MM.1S (cell line): ENCODE measurements around the gene ANKRD61.

Experiments
- DNase-seq: peaks from one replicate; pipeline ENCODE4 v3.0.0-alpha.2; 2015
- H2AFZ ChIP-seq: fragments of 300-600 bp; sonication (generic); 2 replicates; pipeline ENCODE4 v1.6.0; 2016; ENCODE audit warnings: antibody characterized with exemption, low read length
- H3F3A ChIP-seq: fragments of 300-600 bp; sonication (generic); 2 replicates; pipeline ENCODE4 v1.6.1; 2016; ENCODE audit warnings: mild to moderate bottlenecking, antibody characterized with exemption, low read length, moderate library complexity, mixed read lengths; ENCODE audit not compliant: insufficient read depth
- H3K27ac ChIP-seq: fragments of 300-600 bp; sonication (generic); 2 replicates; pipeline ENCODE4 v1.5.1; 2016; ENCODE audit warnings: mild to moderate bottlenecking, low read length
- H3K27me3 ChIP-seq: fragments of 300-600 bp; sonication (generic); replicated peaks from 2 replicates; pipeline ENCODE4 v1.6.0; 2016; ENCODE audit warnings: low read length; ENCODE audit not compliant: insufficient read depth
- H3K36me3 ChIP-seq: fragments of 300-600 bp; sonication (generic); replicated peaks from 2 replicates; pipeline ENCODE4 v1.6.1; 2016; ENCODE audit warnings: mild to moderate bottlenecking, low read length, mixed read lengths; ENCODE audit not compliant: insufficient read depth
- H3K4me1 ChIP-seq: fragments of 300-600 bp; sonication (generic); 2 replicates; pipeline ENCODE4 v1.6.1; 2016; ENCODE audit warnings: low read length, mixed read lengths
- H3K4me2 ChIP-seq: fragments of 300-600 bp; sonication (generic); 2 replicates; pipeline ENCODE4 v1.6.0; 2016; ENCODE audit warnings: low read depth, low read length
- H3K4me3 ChIP-seq: fragments of 300-600 bp; sonication (generic); 2 replicates; pipeline ENCODE4 v1.5.1; 2016; ENCODE audit warnings: low read length, mixed read lengths
- H3K79me2 ChIP-seq: fragments of 300-600 bp; sonication (generic); 2 replicates; pipeline ENCODE4 v1.6.1; 2016; ENCODE audit warnings: mixed run types, low read length, mixed read lengths
- H3K9ac ChIP-seq: fragments of 300-600 bp; sonication (generic); 2 replicates; pipeline ENCODE4 v1.6.1; 2016; ENCODE audit warnings: low read length, mixed read lengths
- H3K9me2 ChIP-seq: fragments of 300-600 bp; sonication (generic); replicated peaks from 2 replicates; pipeline ENCODE4 v1.6.1; 2016; ENCODE audit warnings: mild to moderate bottlenecking, low read length, mixed read lengths; ENCODE audit not compliant: insufficient read depth
- H3K9me3 ChIP-seq: fragments of 300-600 bp; sonication (generic); replicated peaks from 2 replicates; pipeline ENCODE4 v1.6.1; 2016; ENCODE audit warnings: mild to moderate bottlenecking, low read length, mixed read lengths; ENCODE audit not compliant: insufficient read depth
- H4K20me1 ChIP-seq: fragments of 300-600 bp; sonication (generic); 2 replicates; pipeline ENCODE4 v1.6.1; 2016; ENCODE audit warnings: mild to moderate bottlenecking, low read length, moderate library complexity, mixed read lengths; ENCODE audit not compliant: insufficient read depth
- CTCF ChIP-seq: fragments of 300-600 bp; sonication (generic); IDR thresholded peaks from 2 replicates; pipeline ENCODE4 v1.5.1; 2016; ENCODE audit warnings: antibody characterized with exemption, low read length, mixed read lengths
- EZH2 ChIP-seq: fragments of 300-600 bp; sonication (generic); optimal IDR thresholded peaks from 2 replicates; pipeline ENCODE3; 2017; ENCODE audit warnings: low read depth, mild to moderate bottlenecking, antibody characterized with exemption, low read length, mixed read lengths
- EZH2phosphoT487 ChIP-seq: fragments of 300-600 bp; sonication (generic); IDR thresholded peaks from 2 replicates; pipeline ENCODE4 v1.6.1; 2018; ENCODE audit warnings: antibody characterized with exemption, low read length

Gene ANKRD61

GRCh38 chr7:6026011-6026819 lies 5.0 kb upstream of the ANKRD61 start:
- Histone ChIP-seq H3K4me2 (no peak overlapping the region), H3F3A (0 out of 2 replicates have a peak, but pooled peaks cover 3% of the 10 kb centered on the region), H3K36me3 (peaks cover 24% of the 10 kb centered on the region; the same call in 1 of the 2 replicates), H4K20me1 (no peaks in the 10 kb centered on the region), H3K4me3 (no peak overlapping the region), H3K79me2 (peaks cover 14% of the 10 kb centered on the region), H3K9ac (no peak overlapping the region), H3K27me3 (no peaks in the 10 kb centered on the region), H3K27ac (no peak overlapping the region), H3K9me3 (no peaks in the 10 kb centered on the region), H3K4me1 (no peaks in the 10 kb centered on the region), H3K9me2 (no peaks in the 10 kb centered on the region), H2AFZ (no peak overlapping the region)
- TF ChIP-seq CTCF (peak; percentile 27; the same call in 1 of the 2 replicates), EZH2phosphoT487 (no peak)
- DNase-seq: peak; percentile 40

GRCh38 chr7:6026820-6027311 lies 4.3 kb upstream of the ANKRD61 start:
- Histone ChIP-seq H3K27me3 (no peaks in the 10 kb centered on the region), H3F3A (0 out of 2 replicates have a peak, but pooled peaks cover 3% of the 10 kb centered on the region), H3K4me3 (no peak overlapping the region), H3K9ac (no peak overlapping the region), H3K4me2 (no peak overlapping the region), H4K20me1 (no peaks in the 10 kb centered on the region), H3K9me3 (no peaks in the 10 kb centered on the region), H3K4me1 (no peaks in the 10 kb centered on the region), H3K9me2 (no peaks in the 10 kb centered on the region), H3K27ac (no peak overlapping the region), H3K36me3 (peaks cover 24% of the 10 kb centered on the region; the same call in 1 of the 2 replicates), H3K79me2 (peaks cover 14% of the 10 kb centered on the region), H2AFZ (no peak overlapping the region)
- TF ChIP-seq EZH2 (no peak), EZH2phosphoT487 (no peak), CTCF (no peak)
- no peak for DNase-seq

- H3K9me3 ChIP-seq: no peaks in the 10 kb centered on the region
- DNase-seq: no peak
- TF ChIP-seq EZH2phosphoT487 (no peak), CTCF (no peak), EZH2 (no peak)
- H3K9me2 ChIP-seq: no peaks in the 10 kb centered on the region
- no peaks in the 10 kb centered on the region for H4K20me1 ChIP-seq
- H3K79me2 ChIP-seq: peaks cover 9% of the 10 kb centered on the region; the same call in 1 of the 2 replicates
- H3K4me1 ChIP-seq: no peaks in the 10 kb centered on the region
- H3K4me2 ChIP-seq: no peak overlapping the region
- 0 out of 2 replicates have a peak, but pooled peaks cover 3% of the 10 kb centered on the region for H3F3A ChIP-seq
- no peak overlapping the region for H2AFZ ChIP-seq
- no peaks in the 10 kb centered on the region for H3K27me3 ChIP-seq
- no peak overlapping the region for H3K9ac ChIP-seq
- no peak overlapping the region for H3K4me3 ChIP-seq
- no peak overlapping the region for H3K27ac ChIP-seq
- peaks cover 20% of the 10 kb centered on the region; the same call in 1 of the 2 replicates for H3K36me3 ChIP-seq
These were observed 3.3 kb upstream of the ANKRD61 start for GRCh38 chr7:6027806-6028365.
